Stimulated activated CD8-positive, alpha-beta memory T cell treated with anti-CD3 and anti-CD28 coated beads, Interleukin-2, amount 100 ng/mL, for 48 hours (primary cell): ENCODE data around the gene ACSM2A.
"Not testable (repeated sequence)": the region's sequence is repeated elsewhere in the genome, so short reads cannot be mapped to it uniquely, and the experiment has no call there.

ENCODE experiments used
- DNase-seq, 2 donors: peaks; one replicate each; pipeline ENCODE4 v3.0.0-alpha.2; 2020; ENCODE audit warnings: low read depth in 2 of 2

ACSM2A gene

DNA sequence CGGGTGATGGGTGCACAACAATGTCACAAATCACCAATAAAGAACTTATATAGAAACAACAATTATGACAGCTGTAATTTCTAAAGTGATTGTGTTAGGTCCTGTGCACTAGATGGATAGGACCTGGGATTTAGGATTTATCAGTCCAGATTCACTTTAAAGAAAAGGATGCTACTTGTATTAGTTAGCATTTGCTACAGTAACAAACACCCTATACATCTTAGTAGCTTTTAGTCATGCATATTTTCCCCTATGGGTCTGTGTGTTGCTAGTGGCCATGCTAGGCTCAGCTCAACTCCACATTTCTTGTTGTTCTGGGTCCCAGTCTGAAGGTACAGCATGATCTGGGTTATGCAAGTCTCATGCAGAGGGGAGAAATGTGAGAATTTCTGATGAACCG lies 7.9 kb downstream of the ACSM2A start:
- DNase-seq = not testable (repeated sequence)

DNA sequence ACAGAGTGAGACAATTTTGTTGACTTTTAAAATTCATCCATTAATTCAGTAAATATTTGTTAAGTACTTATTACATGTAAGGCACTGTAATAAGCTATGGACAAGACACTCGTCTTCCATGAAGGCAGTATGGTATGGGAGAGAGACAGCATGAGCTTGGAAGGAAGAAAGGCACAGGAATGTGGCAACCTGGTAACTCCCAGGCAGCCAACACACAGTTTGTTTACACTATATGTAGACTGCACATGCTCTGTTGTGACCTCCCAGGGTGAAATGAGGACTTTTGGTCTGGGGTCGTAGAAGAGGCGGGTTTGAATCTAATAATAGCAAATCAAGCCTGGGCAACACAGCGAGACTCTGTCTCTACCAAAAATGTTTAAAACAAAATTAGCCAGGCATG lies 9.0 kb downstream of the ACSM2A start:
- DNase-seq = not testable (repeated sequence)

DNA sequence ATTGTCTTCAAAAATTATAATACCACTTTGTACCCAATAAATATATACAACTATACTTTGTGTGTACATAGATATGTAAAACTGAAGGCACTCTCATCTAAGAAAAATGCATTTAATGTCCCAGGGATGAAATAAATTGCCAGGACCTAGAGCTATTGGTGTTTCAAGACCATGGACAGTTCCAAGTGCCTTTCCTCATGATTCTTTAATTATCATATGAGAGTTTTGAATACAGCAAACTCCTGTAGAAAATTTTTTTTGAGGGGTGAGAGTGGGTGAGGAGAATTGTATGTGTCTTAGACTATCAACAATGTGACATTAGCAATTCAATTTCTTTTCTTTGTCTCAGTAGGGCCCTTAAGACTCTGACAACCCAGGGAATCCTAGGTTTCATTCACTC lies 17.6 kb downstream of the ACSM2A start:
- DNase-seq = not testable (repeated sequence)

DNA sequence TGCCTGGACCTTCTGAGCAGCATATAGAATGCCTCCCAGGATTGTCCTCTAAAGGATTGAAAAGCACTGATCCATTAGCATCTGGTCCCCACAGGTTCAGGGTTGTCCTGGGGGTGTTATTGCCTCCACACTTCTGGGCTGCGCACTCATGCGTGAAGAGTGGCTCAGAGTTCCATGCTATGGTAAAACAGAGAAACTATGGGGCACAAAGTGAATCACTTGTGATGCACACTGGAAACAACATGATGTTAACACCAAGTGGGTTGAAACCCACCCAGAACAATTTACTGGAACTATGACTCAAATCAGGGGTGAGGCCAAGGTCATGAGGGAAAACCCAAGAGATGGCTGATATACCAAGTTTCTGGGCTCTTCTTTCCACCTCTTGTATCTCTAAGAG lies 18.6 kb downstream of the ACSM2A start:
- DNase-seq = peak in 1 of 2 donors; percentile 2

DNA sequence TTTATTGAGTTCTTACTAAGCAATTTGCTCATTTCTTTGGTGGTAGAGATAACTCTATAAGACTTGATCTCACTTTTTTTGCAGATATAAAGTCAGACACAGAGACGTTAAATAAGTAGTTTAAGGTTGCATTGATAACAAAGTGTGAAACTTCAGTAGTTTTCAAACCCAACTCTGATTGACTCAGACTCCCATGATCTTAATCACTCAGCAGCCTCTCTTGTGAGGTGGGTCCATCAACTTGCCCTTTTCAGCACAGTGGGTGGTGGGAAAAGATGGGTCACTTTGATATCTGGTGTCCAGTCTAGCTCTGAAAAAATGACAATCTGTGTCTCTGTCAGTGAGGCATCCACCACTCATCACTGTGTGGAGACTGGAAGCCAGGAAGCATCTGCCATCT lies 19.4 kb downstream of the ACSM2A start:
- not testable (repeated sequence) for DNase-seq

DNA sequence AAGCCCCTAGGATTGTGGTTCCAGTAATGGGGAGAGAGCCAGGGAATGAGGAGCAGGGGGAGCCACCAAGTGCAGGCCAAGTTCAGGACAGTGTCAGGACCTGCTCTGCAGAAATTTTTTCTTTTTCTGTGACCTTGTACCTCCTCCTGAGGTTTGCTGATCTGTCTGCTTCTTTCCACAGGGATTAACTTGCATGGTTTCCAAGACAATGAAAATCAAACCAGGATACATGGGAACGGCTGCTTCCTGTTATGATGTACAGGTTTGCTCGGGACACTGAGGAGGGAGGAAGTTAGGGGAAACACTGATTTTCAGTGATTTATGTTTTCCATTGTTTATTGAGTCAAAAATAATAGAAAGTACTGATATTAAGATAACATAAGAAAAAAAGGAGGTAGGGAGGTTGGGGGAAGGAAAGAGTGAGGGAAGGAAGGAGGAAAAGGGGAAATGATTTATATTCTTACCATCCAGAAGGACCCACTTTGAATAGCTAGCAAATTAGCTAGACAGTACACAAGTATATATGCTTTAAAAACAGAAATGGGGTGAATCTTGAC lies 25.9 kb downstream of the ACSM2A start:
- DNase-seq = not testable (repeated sequence)

DNA sequence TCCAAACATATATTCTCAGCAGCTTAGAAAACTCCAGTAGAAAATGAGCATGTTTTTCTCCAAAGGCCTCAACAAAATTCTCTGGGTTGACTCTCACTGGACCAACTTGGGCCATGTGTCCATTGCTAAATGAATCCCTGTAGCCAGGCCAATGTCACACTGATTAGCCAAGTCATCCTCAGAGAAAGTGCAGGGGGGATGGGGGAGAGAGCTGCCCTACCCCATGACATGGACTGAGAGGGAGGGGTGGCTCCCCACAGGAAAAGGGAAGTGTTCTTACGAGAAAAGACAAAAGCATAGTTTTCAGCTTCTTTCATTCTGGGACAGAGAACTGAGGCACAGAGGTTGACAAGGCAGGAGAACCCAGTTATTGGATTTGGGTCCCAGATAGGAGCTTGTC lies 32.7 kb downstream of the ACSM2A start:
- not testable (repeated sequence) for DNase-seq

DNA sequence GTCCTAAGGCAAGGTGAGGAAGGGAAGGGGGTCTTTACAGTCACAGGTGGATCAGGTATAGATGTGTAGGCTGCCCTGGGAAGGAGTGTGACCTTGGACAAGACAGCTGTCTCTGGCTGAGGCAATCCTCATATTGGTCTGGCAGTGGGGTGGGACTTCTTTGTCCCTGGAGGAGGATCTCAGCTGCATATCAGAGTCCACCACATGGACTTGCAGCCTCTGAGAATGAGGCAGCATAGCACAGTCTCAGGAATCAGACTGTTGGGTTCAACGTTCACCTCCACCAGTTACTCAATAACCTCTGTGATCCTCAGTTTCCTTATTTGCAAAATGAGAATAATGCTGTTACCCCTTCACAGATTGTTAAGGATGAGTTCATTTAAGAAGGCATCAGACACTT lies 33.4 kb downstream of the ACSM2A start:
- no peak for DNase-seq

DNA sequence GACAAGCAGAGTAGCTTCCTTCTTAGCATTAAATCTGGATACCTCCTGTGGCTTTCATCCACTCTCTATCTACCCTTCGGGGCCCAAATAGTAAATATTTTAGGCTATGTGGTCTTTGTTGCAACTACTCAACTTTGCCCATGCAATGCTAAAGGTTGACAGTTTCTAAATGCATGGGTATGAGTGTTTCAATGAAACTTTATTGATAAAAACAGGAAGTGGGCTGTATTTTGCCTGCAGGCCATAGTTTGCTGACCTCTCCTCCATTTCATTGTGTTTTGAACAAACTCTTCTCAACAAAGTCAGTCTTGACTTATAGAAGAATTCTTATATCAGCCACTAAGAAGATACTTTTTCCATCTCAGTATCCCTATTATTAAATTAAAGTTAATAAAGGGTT lies 34.1 kb downstream of the ACSM2A start:
- no peak for DNase-seq

DNA sequence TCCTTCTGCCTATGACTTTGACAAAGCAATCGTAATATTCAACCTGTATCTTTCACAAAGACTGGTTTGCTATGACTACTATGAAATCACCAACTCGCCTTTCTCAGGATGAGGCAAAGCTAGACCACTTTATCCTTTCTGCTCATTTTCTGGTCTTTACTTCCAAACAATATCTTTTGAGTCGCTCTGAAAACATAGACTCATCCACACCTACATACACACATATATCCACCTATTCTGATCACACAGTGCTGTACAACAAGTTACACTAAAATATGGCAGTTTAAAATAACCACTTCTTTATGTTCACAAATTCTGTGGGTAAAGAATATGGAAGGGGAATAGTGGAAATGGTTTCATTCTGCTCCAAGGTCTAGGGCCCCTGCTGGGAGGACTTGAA lies 39.7 kb downstream of the ACSM2A start:
- not testable (repeated sequence) for DNase-seq

DNA sequence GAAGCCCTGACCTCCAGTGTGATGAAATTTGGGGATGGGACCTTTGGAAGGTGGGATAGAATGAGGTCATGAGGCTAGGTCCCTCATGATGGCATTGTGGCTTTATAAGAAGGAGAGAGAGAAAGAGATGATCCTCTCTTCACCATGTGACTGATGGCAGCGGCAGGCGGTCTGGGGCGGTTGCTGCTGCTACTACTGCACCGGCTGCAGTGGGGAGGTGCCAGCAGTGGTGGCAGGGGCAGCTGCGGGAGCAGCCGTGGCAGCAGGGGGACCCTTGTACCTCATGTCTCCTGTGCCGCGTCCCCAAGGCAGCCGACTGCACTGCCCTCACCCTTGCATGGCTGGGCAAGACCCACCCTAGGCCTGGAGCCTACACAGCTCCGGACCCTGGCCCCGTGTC lies 40.1 kb downstream of the ACSM2A start:
- DNase-seq = not testable (repeated sequence)

DNA sequence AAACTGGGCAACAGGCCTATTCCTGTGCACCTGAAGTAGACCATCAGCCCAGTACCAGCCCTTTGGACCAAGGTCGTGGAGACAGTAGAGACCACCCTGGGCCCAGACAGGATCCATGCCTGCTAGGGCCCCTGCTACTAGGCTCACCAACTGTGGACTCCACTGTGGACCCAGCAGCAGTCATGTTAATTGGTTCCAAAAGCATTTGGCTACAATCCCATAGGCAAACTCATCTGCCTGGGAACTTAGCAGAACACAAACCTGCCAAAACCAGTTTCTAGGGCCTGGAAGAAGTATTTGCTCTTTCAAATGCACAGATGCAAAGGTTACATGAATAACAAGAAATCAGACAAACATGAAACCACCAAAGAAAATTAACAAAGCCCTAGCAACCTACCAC lies 53.1 kb downstream of the ACSM2A start:
- no peak for DNase-seq

DNA sequence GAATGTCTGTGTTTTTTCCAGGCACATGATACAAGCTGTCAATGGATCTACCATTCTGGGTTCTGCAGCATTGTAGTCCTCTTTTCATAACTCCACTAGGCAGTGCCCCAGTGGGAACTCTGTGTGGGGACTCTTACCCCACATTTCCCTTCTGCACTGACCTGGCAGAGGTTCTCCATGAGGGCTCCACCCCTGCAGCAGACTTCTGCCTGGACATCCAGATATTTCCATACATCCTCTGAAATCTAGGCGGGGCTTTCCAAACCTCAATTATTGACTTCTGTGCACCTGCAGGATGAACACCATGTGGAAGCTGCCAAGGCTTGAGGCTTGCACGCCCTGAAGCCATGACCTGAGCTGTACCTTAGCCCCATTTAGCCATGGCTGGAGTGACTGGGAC lies 56.0 kb downstream of the ACSM2A start:
- DNase-seq = no peak

DNA sequence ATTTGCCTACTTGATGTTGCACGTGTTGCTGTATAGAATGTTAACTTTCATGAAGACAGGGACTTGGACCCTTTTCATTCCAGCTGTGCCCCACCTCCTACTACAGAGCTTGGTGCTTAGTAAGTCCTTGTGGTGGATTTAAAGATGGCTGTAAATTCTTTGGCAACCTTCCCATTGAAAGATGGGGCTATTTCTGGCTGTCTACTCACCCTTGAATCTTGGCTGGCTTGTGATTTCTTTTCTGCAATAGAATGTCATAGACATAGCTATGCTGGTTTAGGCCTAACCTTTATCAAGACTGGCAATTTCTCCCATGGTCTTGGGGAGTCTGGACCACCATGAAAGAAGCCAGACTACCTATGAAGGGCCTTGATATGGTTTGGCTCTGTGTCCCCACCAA lies 59.0 kb downstream of the ACSM2A start:
- no peak for DNase-seq

DNA sequence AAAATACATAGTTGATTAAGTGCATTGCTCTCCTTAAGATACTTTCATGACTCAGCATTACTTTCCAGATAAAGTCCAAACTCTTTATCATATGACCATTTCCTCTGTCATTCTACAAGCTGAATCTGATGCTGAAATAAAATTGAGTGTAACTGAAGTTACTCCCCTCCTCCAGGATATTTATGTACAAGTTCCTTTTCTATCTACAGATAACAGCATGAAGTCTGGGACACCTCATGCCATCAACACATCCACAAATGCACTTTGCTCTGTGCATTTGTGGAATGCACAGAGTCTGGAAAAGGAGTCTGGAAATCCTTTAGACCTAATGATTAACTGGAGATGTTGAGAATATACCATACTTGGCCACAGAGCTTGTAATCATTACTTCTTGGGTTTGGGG lies 64.4 kb downstream of the ACSM2A start:
- no peak for DNase-seq

DNA sequence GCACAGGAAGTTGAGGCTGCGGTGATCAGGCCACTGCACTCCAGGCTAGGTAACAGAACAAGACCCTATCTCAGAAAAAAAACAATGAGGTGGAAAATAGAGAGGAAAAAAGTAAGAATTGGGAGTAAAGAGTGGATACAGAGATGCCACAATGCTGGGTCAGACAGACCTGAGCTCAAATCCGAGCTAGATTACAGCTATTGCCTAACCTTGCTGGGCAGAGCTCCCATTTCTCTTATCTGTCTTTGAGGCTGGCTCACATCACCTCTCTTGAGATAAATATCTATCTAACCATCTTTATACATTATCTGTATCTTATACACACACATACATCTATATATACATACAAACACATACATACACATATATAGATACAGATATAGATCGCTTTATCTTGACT lies 65.8 kb downstream of the ACSM2A start:
- no peak for DNase-seq

DNA sequence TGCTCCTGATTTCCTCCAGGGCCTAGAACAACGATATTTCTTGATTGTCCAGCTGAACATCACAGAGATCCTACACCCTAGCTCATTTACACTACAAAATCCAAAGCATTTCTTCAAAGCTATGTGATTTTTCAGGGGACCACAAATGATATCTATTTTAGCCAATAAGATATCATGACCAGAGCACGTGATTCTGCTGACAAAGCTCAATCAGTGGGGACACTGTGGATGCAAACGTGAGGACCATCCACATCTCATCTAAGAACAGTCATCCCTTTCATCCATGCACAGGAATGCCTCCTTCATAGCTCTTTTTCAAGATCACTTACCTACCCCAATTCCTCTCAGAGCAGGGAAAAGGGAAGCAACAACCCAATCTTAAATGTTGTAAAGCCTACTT lies 67.9 kb downstream of the ACSM2A start:
- DNase-seq = no peak

DNA sequence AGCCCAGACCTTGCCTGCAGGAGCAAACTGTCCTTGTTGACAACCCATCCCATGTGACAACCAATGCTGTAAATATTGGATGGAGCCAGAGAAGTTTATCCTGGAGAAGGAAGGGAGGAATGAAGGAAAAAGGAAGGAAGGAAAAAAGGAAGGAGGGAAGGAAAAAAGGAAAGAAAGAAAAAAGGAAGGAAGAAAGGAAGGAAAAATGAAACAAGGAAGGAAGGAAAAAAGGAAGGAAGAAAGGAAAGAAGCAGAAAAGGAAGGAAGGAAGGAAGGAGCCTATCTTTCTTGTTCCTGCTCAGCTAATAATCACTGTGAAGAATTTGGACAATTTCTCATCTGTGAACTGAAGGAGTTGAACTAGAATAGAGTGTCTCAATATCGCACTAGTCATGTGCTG lies 68.8 kb downstream of the ACSM2A start:
- DNase-seq = no peak

DNA sequence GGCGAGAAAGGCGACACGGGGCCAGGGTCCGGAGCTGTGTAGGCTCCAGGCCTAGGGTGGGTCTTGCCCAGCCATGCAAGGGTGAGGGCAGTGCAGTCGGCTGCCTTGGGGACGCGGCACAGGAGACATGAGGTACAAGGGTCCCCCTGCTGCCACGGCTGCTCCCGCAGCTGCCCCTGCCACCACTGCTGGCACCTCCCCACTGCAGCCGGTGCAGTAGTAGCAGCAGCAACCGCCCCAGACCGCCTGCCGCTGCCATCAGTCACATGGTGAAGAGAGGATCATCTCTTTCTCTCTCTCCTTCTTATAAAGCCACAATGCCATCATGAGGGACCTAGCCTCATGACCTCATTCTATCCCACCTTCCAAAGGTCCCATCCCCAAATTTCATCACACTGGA lies 80.5 kb downstream of the ACSM2A start:
- not testable (repeated sequence) for DNase-seq

DNA sequence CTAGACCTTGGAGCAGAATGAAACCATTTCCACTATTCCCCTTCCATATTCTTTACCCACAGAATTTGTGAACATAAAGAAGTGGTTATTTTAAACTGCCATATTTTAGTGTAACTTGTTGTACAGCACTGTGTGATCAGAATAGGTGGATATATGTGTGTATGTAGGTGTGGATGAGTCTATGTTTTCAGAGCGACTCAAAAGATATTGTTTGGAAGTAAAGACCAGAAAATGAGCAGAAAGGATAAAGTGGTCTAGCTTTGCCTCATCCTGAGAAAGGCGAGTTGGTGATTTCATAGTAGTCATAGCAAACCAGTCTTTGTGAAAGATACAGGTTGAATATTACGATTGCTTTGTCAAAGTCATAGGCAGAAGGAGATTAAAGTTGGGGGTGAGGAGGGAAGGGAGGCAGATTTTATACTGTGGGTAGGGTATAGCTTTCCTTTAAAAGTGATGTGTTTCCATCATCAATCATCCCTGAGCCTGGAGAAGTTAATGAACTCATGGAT lies 81.0 kb downstream of the ACSM2A start:
- not testable (repeated sequence) for DNase-seq

DNA sequence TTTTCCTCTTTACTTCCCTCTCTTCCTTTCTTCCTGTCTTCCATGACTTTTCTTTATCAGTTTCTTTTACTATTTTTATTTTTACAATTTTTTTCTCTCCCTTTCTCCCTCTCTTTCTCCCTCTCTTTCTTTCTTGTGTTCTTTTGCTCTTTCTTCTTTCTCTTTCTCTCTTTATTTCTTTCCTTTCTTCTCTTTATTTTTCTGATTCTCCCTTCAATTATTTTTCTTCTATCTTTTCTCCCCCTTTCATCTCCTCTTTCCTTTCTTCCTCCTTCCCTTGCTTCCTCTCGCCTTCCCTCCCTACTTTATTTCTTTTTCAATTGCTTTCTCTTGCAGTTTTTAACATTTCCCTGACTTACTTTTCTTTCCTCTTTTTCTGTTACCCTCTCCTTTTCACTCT lies 85.3 kb downstream of the ACSM2A start:
- DNase-seq = not testable (repeated sequence)
